IPS-18a (cell line): ENCODE data around the gene RABGGTB.

Experiments
- H3K27ac ChIP-seq: one replicate; pipeline ENCODE4 v1.5.1; 2013; ENCODE audit warnings: low read length
- H3K27me3 ChIP-seq: one replicate; pipeline ENCODE4 v1.6.1; 2013; ENCODE audit warnings: mild to moderate bottlenecking, low read length; ENCODE audit not compliant: control insufficient read depth, insufficient read depth
- H3K36me3 ChIP-seq: one replicate; pipeline ENCODE4 v1.6.1; 2013; ENCODE audit warnings: low read depth, low read length; ENCODE audit not compliant: control insufficient read depth
- H3K4me1 ChIP-seq: one replicate; pipeline ENCODE4 v1.6.1; 2013; ENCODE audit warnings: low read depth, low read length; ENCODE audit not compliant: control insufficient read depth
- H3K4me3 ChIP-seq: one replicate; pipeline ENCODE4 v1.5.1; 2013; ENCODE audit warnings: low read length
- H3K9ac ChIP-seq: one replicate; pipeline ENCODE4 v1.6.1; 2013; ENCODE audit warnings: mild to moderate bottlenecking, low read length, moderate library complexity
- H3K9me3 ChIP-seq: one replicate; pipeline ENCODE4 v1.6.1; 2013; ENCODE audit warnings: low read depth, low read length; ENCODE audit not compliant: control insufficient read depth

Gene RABGGTB

GRCh38 chr1:75841421-75841820 is 55.4 kb downstream of the RABGGTB start:
- Histone ChIP-seq H3K9me3 (no peaks in the 10 kb centered on the region), H3K27me3 (no peaks in the 10 kb centered on the region), H3K36me3 (no peaks in the 10 kb centered on the region), H3K27ac (no peak overlapping the region), H3K9ac (no peak overlapping the region), H3K4me1 (no peaks in the 10 kb centered on the region), H3K4me3 (no peak overlapping the region)
